GM23338 (cell line): Measurements from ENCODE around the gene F11R. TPM values are rescaled to one million over a fixed set of nuclear protein-coding genes. Genes with fewer than 3 reads are reported as not detected.
A peak's percentile ranks its signal among the peaks of the same experiment; 100 is the strongest.

Experiments used
- ATAC-seq: fragments of 200-7000 bp; cut with Tn5 transposase; 3 replicates; pipeline ENCODE4 v1.9.1; 2020
- DNase-seq: peaks from one replicate; pipeline ENCODE4 v3.0.0-alpha.2; 2015; ENCODE audit warnings: low spot score
- H2AFZ ChIP-seq: fragments of 200-600 bp; sonication (generic); 2 replicates; pipeline ENCODE4 v1.8.0; 2016; ENCODE audit warnings: antibody characterized with exemption, mild to moderate bottlenecking, moderate library complexity
- H3F3A ChIP-seq: fragments of 200-600 bp; sonication (generic); replicated peaks from 2 replicates; pipeline ENCODE4 v1.8.0; 2017; ENCODE audit warnings: antibody characterized with exemption, mixed run types, low read depth
- H3K27ac ChIP-seq: fragments of 200-600 bp; sonication (generic); 2 replicates; pipeline ENCODE4 v1.6.1; 2016; ENCODE audit warnings: low read depth
- H3K27me3 ChIP-seq: fragments of 200-600 bp; sonication (generic); 2 replicates; pipeline ENCODE4 v1.8.0; 2016; ENCODE audit warnings: mild to moderate bottlenecking, mixed run types, moderate library complexity; ENCODE audit not compliant: insufficient read depth
- H3K36me3 ChIP-seq: fragments of 200-600 bp; sonication (generic); 2 replicates; pipeline ENCODE4 v1.8.0; 2016; ENCODE audit warnings: mild to moderate bottlenecking; ENCODE audit not compliant: insufficient read depth
- H3K4me1 ChIP-seq: fragments of 200-600 bp; sonication (generic); 2 replicates; pipeline ENCODE4 v1.8.0; 2016; ENCODE audit warnings: mild to moderate bottlenecking, moderate library complexity; ENCODE audit not compliant: insufficient read depth
- H3K4me2 ChIP-seq: fragments of 200-600 bp; sonication (generic); 2 replicates; pipeline ENCODE4 v1.7.1; 2017; ENCODE audit warnings: mixed run types
- H3K4me3 ChIP-seq: fragments of 200-600 bp; sonication (generic); 2 replicates; pipeline ENCODE4 v1.6.1; 2016; ENCODE audit warnings: mixed run types
- H3K79me2 ChIP-seq: fragments of 200-600 bp; sonication (generic); replicated peaks from 2 replicates; pipeline ENCODE4 v1.8.0; 2017; ENCODE audit warnings: mild to moderate bottlenecking; ENCODE audit not compliant: insufficient read depth
- H3K9me2 ChIP-seq: fragments of 200-600 bp; sonication (generic); 2 replicates; pipeline ENCODE4 v1.8.0; 2017; ENCODE audit not compliant: insufficient read depth
- H4K20me1 ChIP-seq: fragments of 200-600 bp; sonication (generic); replicated peaks from 2 replicates; pipeline ENCODE4 v1.8.0; 2017; ENCODE audit warnings: mild to moderate bottlenecking; ENCODE audit not compliant: insufficient read depth
- H3K27ac Mint-ChIP-seq: 2 replicates; pipeline ENCODE4 v1.8.0; 2020; ENCODE audit warnings: inconsistent platforms, mild to moderate bottlenecking, moderate library complexity, mixed read lengths
- H3K27me3 Mint-ChIP-seq: 3 replicates; pipeline ENCODE4 v1.8.0; 2022; ENCODE audit warnings: low read depth, mild to moderate bottlenecking, moderate library complexity, mixed read lengths, inconsistent platforms; ENCODE audit not compliant: insufficient read depth, poor library complexity
- H3K36me3 Mint-ChIP-seq: 3 replicates; pipeline ENCODE4 v1.8.0; 2021; ENCODE audit warnings: low read depth, mild to moderate bottlenecking, inconsistent platforms, moderate library complexity, mixed read lengths
- H3K4me1 Mint-ChIP-seq: 3 replicates; pipeline ENCODE4 v1.8.0; 2020; ENCODE audit warnings: mild to moderate bottlenecking, inconsistent platforms, mixed read lengths
- H3K4me3 Mint-ChIP-seq: 3 replicates; pipeline ENCODE4 v1.8.0; 2021; ENCODE audit warnings: moderate library complexity, mild to moderate bottlenecking, inconsistent platforms, mixed read lengths
- H3K9me3 Mint-ChIP-seq: 3 replicates; pipeline ENCODE4 v1.8.0; 2020; ENCODE audit warnings: moderate library complexity, mild to moderate bottlenecking, inconsistent platforms, mixed read lengths
- CTCF ChIP-seq, 2 experiments: fragments of 200-600 bp in 1 of 2; sonication (generic) in 1 of 2; conservative IDR thresholded peaks; 2 replicates each; pipeline versions ENCODE4 v1.5.1 to v1.6.1; 2016 to 2017; ENCODE audit warnings: antibody characterized with exemption in 2 of 2, low read depth in 2 of 2, mild to moderate bottlenecking in 2 of 2, moderate library complexity in 1 of 2
- EZH2 ChIP-seq: fragments of 200-600 bp; sonication (generic); IDR thresholded peaks from one replicate; pipeline ENCODE4 v1.8.0; 2017; ENCODE audit warnings: antibody characterized with exemption, mild to moderate bottlenecking, low read depth; ENCODE audit not compliant: unreplicated experiment
- EZH2phosphoT487 ChIP-seq: fragments of 200-600 bp; sonication (generic); IDR thresholded peaks from one replicate; pipeline ENCODE4 v1.8.1; 2018; ENCODE audit warnings: antibody characterized with exemption; ENCODE audit not compliant: unreplicated experiment
- POLR2AphosphoS5 ChIP-seq: IDR thresholded peaks from 2 replicates; pipeline ENCODE4 v1.6.1; 2016; ENCODE audit warnings: antibody characterized with exemption, low read depth
- REST ChIP-seq: IDR thresholded peaks from one replicate; pipeline ENCODE4 v1.6.1; 2018; ENCODE audit warnings: antibody characterized with exemption; ENCODE audit not compliant: unreplicated experiment
- STAT1 ChIP-seq: IDR thresholded peaks from one replicate; pipeline ENCODE4 v1.6.1; 2016; ENCODE audit warnings: antibody characterized with exemption; ENCODE audit not compliant: unreplicated experiment
- ZNF114 ChIP-seq: fragments of 250-450 bp; sonication (Bioruptor Pico); IDR thresholded peaks from 2 replicates; pipeline ENCODE4 v1.5.0; 2020; ENCODE audit warnings: mild to moderate bottlenecking, moderate library complexity
- polyA plus RNA-seq: library from polyadenylated mRNA; unstranded; fragments of >200 nt; fragmentation: Nextera tagmentation; extraction: Ambion mirVana; gene quantifications from 2 replicates; pipeline ENCODE4 v1.2.1, GENCODE V29; 2016
- total RNA-seq: library from RNA; depleted of rRNA; stranded (reverse); fragments of >200 nt; shearing (Covaris generic); gene quantifications from 2 replicates; pipeline ENCODE4 v1.2.3, GENCODE V29; 2014

The F11R gene
- total and polyA plus RNA-seq, 2 experiments from 2014 or later, result 51.0 to 169 TPM

GRCh38 chr1:161059293-161059692 is 38.3 kb upstream of the F11R start:
- Histone ChIP-seq H2AFZ (peak overlapping the region; percentile 74), H3K9me2 (no peaks in the 10 kb centered on the region), H3K27ac (no peak overlapping the region), H3K4me2 (no peak overlapping the region), H3K4me1 (peaks cover 9% of the 10 kb centered on the region; the same call in 1 of the 2 replicates), H3K27me3 (no peaks in the 10 kb centered on the region), H3K36me3 (no peaks in the 10 kb centered on the region), H4K20me1 (no peaks in the 10 kb centered on the region), H3K79me2 (no peaks in the 10 kb centered on the region), H3K4me3 (no peak overlapping the region), H3F3A (no peaks in the 10 kb centered on the region)
- DNase-seq, result no peak
- H3K36me3 Mint-ChIP-seq, result no peaks in the 10 kb centered on the region
- no peak for ATAC-seq
- peaks cover 6% of the 10 kb centered on the region for H3K27me3 Mint-ChIP-seq
- TF ChIP-seq EZH2 (no peak), POLR2AphosphoS5 (no peak), ZNF114 (CRISPR knock-in tag) (no peak), EZH2phosphoT487 (no peak), STAT1 (no peak)
- no peak overlapping the region for H3K4me3 Mint-ChIP-seq
- H3K4me1 Mint-ChIP-seq, result peaks cover 6% of the 10 kb centered on the region; the same call in 2 of the 3 replicates
- no peaks in the 10 kb centered on the region for H3K9me3 Mint-ChIP-seq
- no peak overlapping the region for H3K27ac Mint-ChIP-seq

GRCh38 chr1:161054805-161055204 is 33.9 kb upstream of the F11R start:
- no peaks in the 10 kb centered on the region; the same call in 1 of the 2 replicates for H3K9me2 ChIP-seq
- H3F3A ChIP-seq, result no peaks in the 10 kb centered on the region
- Mint-ChIP-seq H3K4me1 (no peaks in the 10 kb centered on the region), H3K27ac (no peak overlapping the region), H3K36me3 (no peaks in the 10 kb centered on the region), H3K27me3 (peaks cover 15% of the 10 kb centered on the region), H3K4me3 (no peak overlapping the region), H3K9me3 (0 out of 3 replicates have a peak, but pooled peaks cover 2% of the 10 kb centered on the region)
- ATAC-seq, result peak; percentile 26; the same call in 1 of the 3 replicates
- no peaks in the 10 kb centered on the region for H3K79me2 ChIP-seq
- TF ChIP-seq ZNF114 (CRISPR knock-in tag) (no peak), CTCF (conservative IDR thresholded peaks at IDR 0.05; ENCODE audit: low read depth in 2 of 2) (peak; percentile 16 to 33; a peak in 2 of 4 replicates), REST (no peak), POLR2AphosphoS5 (no peak), STAT1 (no peak), EZH2phosphoT487 (no peak)
- H3K4me1 ChIP-seq, result no peaks in the 10 kb centered on the region
- H3K27me3 ChIP-seq, result no peaks in the 10 kb centered on the region
- DNase-seq, result no peak
- no peak overlapping the region for H3K4me2 ChIP-seq
- no peaks in the 10 kb centered on the region for H4K20me1 ChIP-seq
- H3K27ac ChIP-seq, result no peak overlapping the region
- H2AFZ ChIP-seq, result no peak overlapping the region
- no peaks in the 10 kb centered on the region for H3K36me3 ChIP-seq
- no peak overlapping the region for H3K4me3 ChIP-seq
